GM19099 (cell line): ENCODE data around the gene MRPL12.

Experiments
- POLR2A ChIP-seq: IDR thresholded peaks from 3 replicates; pipeline ENCODE4 v1.6.1; 2011; ENCODE audit warnings: low read depth; ENCODE audit not compliant: insufficient read length; ENCODE audit errors: extremely low read depth

MRPL12 gene

GRCh38 chr17:81673561-81674258, 29.5 kb upstream of the MRPL12 start:
- TF ChIP-seq POLR2A = no peak

GRCh38 chr17:81676906-81677305, 26.3 kb upstream of the MRPL12 start:
- TF ChIP-seq POLR2A = no peak

GRCh38 chr17:81680150-81680549, 23.0 kb upstream of the MRPL12 start:
- TF ChIP-seq POLR2A = no peak

GRCh38 chr17:81681672-81682071, 21.5 kb upstream of the MRPL12 start:
- no peak for TF ChIP-seq POLR2A

- TF ChIP-seq POLR2A = no peak
Measured at GRCh38 chr17:81682565-81683207, 20.5 kb upstream of the MRPL12 start.

GRCh38 chr17:81683208-81683583, 20.0 kb upstream of the MRPL12 start:
- TF ChIP-seq POLR2A = no peak

- peak; percentile 79 for TF ChIP-seq POLR2A
Measured at GRCh38 chr17:81683584-81684441, 19.4 kb upstream of the MRPL12 start, which contains the start of the genes ARL16 and HGS. TSS of gene ARL16 (minus strand) at chr17:81683797. CDS start at chr17:81683753, 44 bp downstream. TSS of gene HGS (plus strand) at chr17:81684011. CDS start at chr17:81684067, 56 bp downstream.

- TF ChIP-seq POLR2A = no peak
Measured at GRCh38 chr17:81684442-81684911, 18.7 kb upstream of the MRPL12 start.

- TF ChIP-seq POLR2A = no peak
Measured at GRCh38 chr17:81685108-81685507, 18.1 kb upstream of the MRPL12 start.

- no peak for TF ChIP-seq POLR2A
Measured at GRCh38 chr17:81686614-81687013, 16.6 kb upstream of the MRPL12 start.

- TF ChIP-seq POLR2A = no peak
Measured at GRCh38 chr17:81687770-81688541, 15.2 kb upstream of the MRPL12 start.

GRCh38 chr17:81688616-81689015, 14.6 kb upstream of the MRPL12 start:
- TF ChIP-seq POLR2A = no peak

- TF ChIP-seq POLR2A = no peak
Measured at GRCh38 chr17:81690066-81690465, 13.1 kb upstream of the MRPL12 start.

GRCh38 chr17:81690549-81690948, 12.6 kb upstream of the MRPL12 start:
- no peak for TF ChIP-seq POLR2A

- no peak for TF ChIP-seq POLR2A
Measured at GRCh38 chr17:81691196-81691595, 12.0 kb upstream of the MRPL12 start.
